Measurements from ENCODE around the gene NRXN3. TPM values are rescaled to one million over a fixed set of nuclear protein-coding genes. Genes with fewer than 3 reads are reported as not detected.

Gene NRXN3
- total and polyA plus RNA-seq, 2 of the 4 experiments (the other 2 are of a cell fraction): 4.8 to 25.1 TPM

- Histone ChIP-seq H2AFZ (replicated peaks; ENCODE audit: low read length, poor library complexity) (no peak overlapping the region), H4K91ac (ENCODE audit: insufficient read depth, low read depth, low read length) (no peak overlapping the region), H2BK15ac (ENCODE audit: low read depth, low read length) (no peak overlapping the region), H2BK120ac (ENCODE audit: low read depth, low read length) (no peak overlapping the region), H4K8ac (ENCODE audit: low read depth in 2 of 2, low read length in 2 of 2) (no peak overlapping the region), H3K79me1 (ENCODE audit: low read depth in 1 of 2, low read length in 2 of 2) (no peaks in the 10 kb centered on the region), H2AK5ac (ENCODE audit: low read depth, low read length) (no peak overlapping the region), H3K4ac (ENCODE audit: low read depth, low read length) (no peak overlapping the region), H4K20me1 (ENCODE audit: insufficient read depth, low read length) (no peaks in the 10 kb centered on the region), H2BK20ac (ENCODE audit: low read depth, low read length) (no peak overlapping the region), H3K9ac (ENCODE audit: low read depth, low read length) (no peak overlapping the region), H3K4me1 (ENCODE audit: control insufficient read depth, insufficient read depth, low read length) (no peaks in the 10 kb centered on the region), H2BK5ac (ENCODE audit: low read depth, low read length, poor library complexity, severe bottlenecking) (no peak overlapping the region), H4K5ac (ENCODE audit: low read depth, low read length) (no peak overlapping the region), H3K14ac (replicated peaks; ENCODE audit: low read depth, low read length) (no peak overlapping the region), H2AK9ac (replicated peaks; ENCODE audit: low read depth, low read length, poor library complexity) (no peak overlapping the region), H3K36me3 (ENCODE audit: control insufficient read depth, insufficient read depth, low read length) (no peaks in the 10 kb centered on the region), H3K27me3 (ENCODE audit: control insufficient read depth, insufficient read depth, low read length) (peaks cover 14% of the 10 kb centered on the region), H3K23ac (ENCODE audit: low read depth, low read length) (no peak overlapping the region), H3K4me3 (ENCODE audit: insufficient read depth, low read depth, low read length) (no peak overlapping the region), H3K4me2 (ENCODE audit: low read depth, low read length) (no peak overlapping the region), H3K9me3 (ENCODE audit: control insufficient read depth, insufficient read depth, low read length) (peaks cover 2% of the 10 kb centered on the region), H3K56ac (ENCODE audit: extremely low read depth, insufficient read depth, low read length) (no peak overlapping the region), H3K18ac (ENCODE audit: low read depth, low read length) (no peak overlapping the region), H3K27ac (ENCODE audit: insufficient read depth, low read length) (no peak overlapping the region), H3K9me1 (ENCODE audit: insufficient read depth, low read length) (no peaks in the 10 kb centered on the region)
- intact Hi-C loops (cut with micrococcal nuclease) (no loop called here), dilution Hi-C loops (cut with HindIII; ENCODE audit: low sequenced_read_pairs, unreplicated experiment) (no loop called here), in situ Hi-C loops (cut with MboI; ENCODE audit: low sequenced_read_pairs) (no loop called here)
- DNase-seq: no peak
- CTCF ChIA-PET: no interaction called here
- POLR2A ChIA-PET (ENCODE audit: unreplicated experiment): no interaction called here
- ATAC-seq (ENCODE audit: low read depth): no peak
- no TSS peak for BruUV-seq (replicated peaks)
- TF ChIP-seq RFX5 (IDR thresholded peaks at IDR 0.05; ENCODE audit: low read depth, low read length): no peak
- TF ChIP-seq FOS (IDR thresholded peaks at IDR 0.05; ENCODE audit: low read depth, low read length): no peak
- no peak for TF ChIP-seq MXI1 (IDR thresholded peaks at IDR 0.05; ENCODE audit: borderline replicate concordance, low read depth, low read length)
- TF ChIP-seq MAFK (IDR thresholded peaks at IDR 0.05; ENCODE audit: low read depth, low read length): no peak
- TF ChIP-seq SMC3 (IDR thresholded peaks at IDR 0.05; ENCODE audit: low read depth, low read length): no peak
- no peak for TF ChIP-seq RAD21 (IDR thresholded peaks at IDR 0.05; ENCODE audit: low read length)
- TF ChIP-seq ELK1 (IDR thresholded peaks at IDR 0.05; ENCODE audit: borderline replicate concordance, low read depth, low read length): no peak
- no peak for TF ChIP-seq NFE2L2 (IDR thresholded peaks at IDR 0.05; ENCODE audit: low read depth, low read length)
- 17% methylated on average over 1 of the region's 3 CpGs; no CpG with 5 or more reads in 1 of the 2 experiments for WGBS, 2 experiments (ENCODE audit: extremely low coverage in 2 of 2, insufficient read length in 1 of 2)
Observed at GRCh38 chr14:79028281-79028680, 858.1 kb downstream of the NRXN3 start.

Data from IMR-90 (cell line).